IMR-90 (cell line): ENCODE results near the gene GOLGA6C.
"Not testable (repeated sequence)": the region's sequence is repeated elsewhere in the genome, so short reads cannot be mapped to it uniquely, and the experiment has no call there.

Experiments
- CEBPB ChIP-seq: IDR thresholded peaks from 2 replicates; pipeline ENCODE4 v1.6.1; 2012; ENCODE audit warnings: low read depth, low read length, improper control_type of control experiment
- MAFK ChIP-seq: IDR thresholded peaks from 2 replicates; pipeline ENCODE4 v1.6.1; 2012; ENCODE audit warnings: low read depth, low read length, improper control_type of control experiment
- TF ChIP-seq, protein P1 (sequence below): conservative IDR thresholded peaks from 2 replicates; pipeline ENCODE4 v1.5.1; 2012; ENCODE audit warnings: mild to moderate bottlenecking, low read depth, low read length, improper control_type of control experiment

DNA sequence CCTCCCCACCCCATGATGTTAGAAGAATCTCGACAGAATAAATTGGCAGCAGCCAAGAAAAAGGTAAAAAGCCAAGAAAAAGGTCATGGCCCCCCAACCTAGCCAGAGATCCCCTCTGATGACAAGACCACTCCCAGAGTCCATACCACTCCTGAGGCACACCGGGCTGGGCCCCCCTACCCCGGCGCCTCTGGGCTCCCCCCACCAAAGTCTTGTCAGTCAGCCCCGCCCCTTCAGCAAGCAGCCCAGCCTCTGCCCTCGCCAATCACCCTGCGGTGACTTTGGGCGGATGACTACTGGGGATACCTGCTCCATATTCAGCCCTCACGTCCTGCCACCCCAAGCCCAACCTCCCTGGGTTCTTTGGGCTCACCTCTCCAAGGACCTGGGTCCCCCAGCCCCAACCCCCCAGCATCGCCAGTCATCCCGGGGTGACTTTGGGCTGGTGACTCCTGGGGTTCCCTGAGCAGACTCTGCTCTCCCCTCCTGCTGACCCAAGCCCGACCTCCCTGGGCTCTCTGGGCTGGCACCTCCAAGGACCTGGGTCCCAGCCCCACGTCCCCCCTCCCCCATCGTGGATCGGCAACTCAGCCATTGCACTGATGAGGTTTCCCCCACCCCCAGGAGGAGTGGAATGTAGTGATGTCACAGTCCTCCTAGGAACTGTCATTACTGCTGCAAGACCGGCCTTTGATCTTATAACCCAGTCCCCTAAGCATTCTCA, 648 bp downstream of the GOLGA6C start:
- TF ChIP-seq, protein P1, sequence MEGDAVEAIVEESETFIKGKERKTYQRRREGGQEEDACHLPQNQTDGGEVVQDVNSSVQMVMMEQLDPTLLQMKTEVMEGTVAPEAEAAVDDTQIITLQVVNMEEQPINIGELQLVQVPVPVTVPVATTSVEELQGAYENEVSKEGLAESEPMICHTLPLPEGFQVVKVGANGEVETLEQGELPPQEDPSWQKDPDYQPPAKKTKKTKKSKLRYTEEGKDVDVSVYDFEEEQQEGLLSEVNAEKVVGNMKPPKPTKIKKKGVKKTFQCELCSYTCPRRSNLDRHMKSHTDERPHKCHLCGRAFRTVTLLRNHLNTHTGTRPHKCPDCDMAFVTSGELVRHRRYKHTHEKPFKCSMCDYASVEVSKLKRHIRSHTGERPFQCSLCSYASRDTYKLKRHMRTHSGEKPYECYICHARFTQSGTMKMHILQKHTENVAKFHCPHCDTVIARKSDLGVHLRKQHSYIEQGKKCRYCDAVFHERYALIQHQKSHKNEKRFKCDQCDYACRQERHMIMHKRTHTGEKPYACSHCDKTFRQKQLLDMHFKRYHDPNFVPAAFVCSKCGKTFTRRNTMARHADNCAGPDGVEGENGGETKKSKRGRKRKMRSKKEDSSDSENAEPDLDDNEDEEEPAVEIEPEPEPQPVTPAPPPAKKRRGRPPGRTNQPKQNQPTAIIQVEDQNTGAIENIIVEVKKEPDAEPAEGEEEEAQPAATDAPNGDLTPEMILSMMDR = not testable (repeated sequence)
- not testable (repeated sequence) for TF ChIP-seq MAFK, CEBPB
